BJ (cell line): ENCODE measurements around the gene LGALS3BP. TPM values are rescaled to one million over a fixed set of nuclear protein-coding genes. Genes with fewer than 3 reads are reported as not detected.
A peak's percentile ranks its signal among the peaks of the same experiment; 100 is the strongest.

Experiments used
- CTCF ChIA-PET: fragments of 350-600 bp; formaldehyde crosslinking; extraction: SDS; loops from one replicate; lab custom pipeline; 2021; ENCODE audit warnings: antibody characterized with exemption, inconsistent platforms; lab: Yijun Ruan, JAX
- POLR2A ChIA-PET: fragments of 300-600 bp; sonication (Branson Sonifier 250); formaldehyde crosslinking; extraction: SDS; loops from one replicate; lab custom pipeline; 2021; ENCODE audit warnings: antibody characterized with exemption; lab: Charles Lee
- DNase-seq: peaks from one replicate; pipeline ENCODE4 v3.0.0-alpha.2; 2011; ENCODE audit warnings: low read depth
- H3K27me3 ChIP-seq: 2 replicates; pipeline ENCODE4 v1.6.0; 2011; ENCODE audit warnings: low read length; ENCODE audit not compliant: control insufficient read depth, insufficient read depth
- H3K36me3 ChIP-seq: 2 replicates; pipeline ENCODE4 v1.5.1; 2011; ENCODE audit warnings: low read length; ENCODE audit not compliant: control insufficient read depth, insufficient read depth
- H3K4me3 ChIP-seq: 2 replicates; pipeline ENCODE4 v1.5.1; 2011; ENCODE audit warnings: low read depth, mild to moderate bottlenecking, control low read depth, low read length
- CTCF ChIP-seq: IDR thresholded peaks from 2 replicates; pipeline ENCODE4 v1.5.1; 2011; ENCODE audit warnings: low read depth, mild to moderate bottlenecking, control low read depth, inconsistent platforms, low read length, moderate library complexity; ENCODE audit not compliant: insufficient read depth
- polyA plus RNA-seq: library from polyadenylated mRNA; depleted of rRNA; stranded (reverse); fragments of >200 nt; gene quantifications from 2 replicates; pipeline ENCODE4 v1.2.3, GENCODE V29; 2011

LGALS3BP gene
- polyA plus RNA-seq, 1 experiment: 102 TPM

- CTCF ChIA-PET: interaction anchor here (0.9 to 1.4 kb wide), 6 partner anchors 22 to 408 kb away, joined by 3 to 4 read pairs (median 3); no protein-coding TSS in a partner anchor
- POLR2A ChIA-PET: no interaction called here
- no peak for TF ChIP-seq CTCF
- Histone ChIP-seq H3K4me3 (no peak overlapping the region), H3K36me3 (peaks cover 38% of the 10 kb centered on the region), H3K27me3 (no peaks in the 10 kb centered on the region)
- no peak for DNase-seq
Observed at GRCh38 chr17:78993981-78994671, 14.4 kb upstream of the LGALS3BP start.

- Histone ChIP-seq H3K4me3 (no peak overlapping the region), H3K36me3 (peaks cover 37% of the 10 kb centered on the region), H3K27me3 (no peaks in the 10 kb centered on the region)
- DNase-seq: no peak
- ChIA-PET POLR2A (no interaction called here), CTCF (interaction anchor here (0.6 to 1.3 kb wide), 7 partner anchors 11 to 400 kb away, joined by 3 to 4 read pairs (median 3); no protein-coding TSS in a partner anchor)
- TF ChIP-seq CTCF: peak; percentile 79
Observed at GRCh38 chr17:78993241-78993956, 13.7 kb upstream of the LGALS3BP start.

GRCh38 chr17:78992542-78993212 is 13.0 kb upstream of the LGALS3BP start:
- Histone ChIP-seq H3K4me3 (no peak overlapping the region), H3K36me3 (peaks cover 35% of the 10 kb centered on the region), H3K27me3 (no peaks in the 10 kb centered on the region)
- POLR2A ChIA-PET: no interaction called here
- CTCF ChIA-PET: interaction anchor here (0.6 to 1.3 kb wide), 6 partner anchors 11 to 401 kb away, joined by 3 to 4 read pairs (median 3); no protein-coding TSS in a partner anchor
- DNase-seq: no peak
- no peak for TF ChIP-seq CTCF

- Histone ChIP-seq H3K27me3 (no peaks in the 10 kb centered on the region), H3K4me3 (no peak overlapping the region), H3K36me3 (peaks cover 33% of the 10 kb centered on the region)
- DNase-seq: no peak
- TF ChIP-seq CTCF: no peak
- ChIA-PET POLR2A (no interaction called here), CTCF (interaction anchor here (1.0 kb wide), 1 partner anchor 401 kb away, joined by 3 read pairs; no protein-coding TSS in a partner anchor)
Observed at GRCh38 chr17:78991906-78992532, 12.3 kb upstream of the LGALS3BP start.
